CD8-positive, alpha-beta memory T cell (primary cell): ENCODE measurements around the gene EVL. TPM values are rescaled to one million over a fixed set of nuclear protein-coding genes. Genes with fewer than 3 reads are reported as not detected.

Source experiments
- CTCF ChIA-PET: fragments of 350-600 bp; sonication (Branson Sonifier 250); formaldehyde crosslinking; loops from one replicate; lab custom pipeline; 2021; ENCODE audit warnings: antibody characterized with exemption; lab: Charles Lee
- POLR2A ChIA-PET: fragments of 350-600 bp; sonication (Branson Sonifier 250); formaldehyde crosslinking; loops from one replicate; lab custom pipeline; 2021; ENCODE audit warnings: antibody characterized with exemption; lab: Charles Lee
- DNase-seq, 5 donors: peaks; one replicate each; pipeline versions ENCODE4 v3.0.0 to v3.0.0-alpha.2; 2020 to 2022; ENCODE audit warnings: mixed read lengths in 1 of 5
- H3K27ac ChIP-seq: one replicate; pipeline ENCODE4 v1.7.0; 2013; ENCODE audit warnings: low read depth, mild to moderate bottlenecking, low read length, moderate library complexity
- H3K27me3 ChIP-seq: 2 replicates; pipeline ENCODE4 v1.7.0; 2013; ENCODE audit warnings: low read length, mild to moderate bottlenecking; ENCODE audit not compliant: insufficient read depth, poor library complexity, severe bottlenecking
- H3K36me3 ChIP-seq: 2 replicates; pipeline ENCODE4 v1.7.0; 2013; ENCODE audit warnings: mild to moderate bottlenecking, low read length, moderate library complexity; ENCODE audit not compliant: insufficient read depth
- H3K4me1 ChIP-seq: 2 replicates; pipeline ENCODE4 v1.7.0; 2013; ENCODE audit warnings: mild to moderate bottlenecking, low read length, moderate library complexity; ENCODE audit not compliant: insufficient read depth
- H3K4me3 ChIP-seq: 2 replicates; pipeline ENCODE4 v1.7.0; 2013; ENCODE audit warnings: mild to moderate bottlenecking, low read length
- H3K9me3 ChIP-seq: 2 replicates; pipeline ENCODE4 v1.7.0; 2013; ENCODE audit warnings: mild to moderate bottlenecking, low read length
- H3K27ac Mint-ChIP-seq, 8 donors: one replicate each; pipeline ENCODE4 v1.8.0; 2020 to 2021; ENCODE audit warnings: mixed read lengths in 8 of 8, mild to moderate bottlenecking in 6 of 8, inconsistent platforms in 3 of 8, moderate library complexity in 3 of 8
- H3K27me3 Mint-ChIP-seq, 2 donors: one replicate each; pipeline ENCODE4 v1.8.0; 2020 to 2021; ENCODE audit warnings: mixed read lengths in 2 of 2, mild to moderate bottlenecking in 1 of 2, moderate library complexity in 1 of 2
- H3K36me3 Mint-ChIP-seq, 3 donors: one replicate each; pipeline ENCODE4 v1.8.0; 2020 to 2021; ENCODE audit warnings: mixed read lengths in 3 of 3, inconsistent platforms in 1 of 3, mild to moderate bottlenecking in 1 of 3
- H3K4me1 Mint-ChIP-seq, 3 donors: one replicate each; pipeline ENCODE4 v1.8.0; 2020 to 2021; ENCODE audit warnings: mixed read lengths in 3 of 3, inconsistent platforms in 1 of 3, mild to moderate bottlenecking in 1 of 3
- H3K4me3 Mint-ChIP-seq, 7 donors: one replicate each; pipeline ENCODE4 v1.8.0; 2020 to 2021; ENCODE audit warnings: mixed read lengths in 7 of 7, mild to moderate bottlenecking in 6 of 7, moderate library complexity in 4 of 7, inconsistent platforms in 2 of 7
- H3K9me3 Mint-ChIP-seq, 5 donors: one replicate each; pipeline ENCODE4 v1.8.0; 2020 to 2022; ENCODE audit warnings: mixed read lengths in 5 of 5, mild to moderate bottlenecking in 3 of 5, moderate library complexity in 2 of 5, inconsistent platforms in 1 of 5
- polyA plus RNA-seq: library from polyadenylated mRNA; unstranded; fragments of 300-500 nt; fragmentation: Illumina TruSeq; gene quantifications from one replicate; pipeline ENCODE4 v1.2.3, GENCODE V29; 2021
- total RNA-seq, 2 experiments: library from RNA; stranded (reverse); gene quantifications; one replicate each; pipeline ENCODE4 v1.2.3, GENCODE V29; 2021

EVL gene
- total and polyA plus RNA-seq, 3 experiments from 2014 or later: 129 to 228 (median 218) TPM

DNA sequence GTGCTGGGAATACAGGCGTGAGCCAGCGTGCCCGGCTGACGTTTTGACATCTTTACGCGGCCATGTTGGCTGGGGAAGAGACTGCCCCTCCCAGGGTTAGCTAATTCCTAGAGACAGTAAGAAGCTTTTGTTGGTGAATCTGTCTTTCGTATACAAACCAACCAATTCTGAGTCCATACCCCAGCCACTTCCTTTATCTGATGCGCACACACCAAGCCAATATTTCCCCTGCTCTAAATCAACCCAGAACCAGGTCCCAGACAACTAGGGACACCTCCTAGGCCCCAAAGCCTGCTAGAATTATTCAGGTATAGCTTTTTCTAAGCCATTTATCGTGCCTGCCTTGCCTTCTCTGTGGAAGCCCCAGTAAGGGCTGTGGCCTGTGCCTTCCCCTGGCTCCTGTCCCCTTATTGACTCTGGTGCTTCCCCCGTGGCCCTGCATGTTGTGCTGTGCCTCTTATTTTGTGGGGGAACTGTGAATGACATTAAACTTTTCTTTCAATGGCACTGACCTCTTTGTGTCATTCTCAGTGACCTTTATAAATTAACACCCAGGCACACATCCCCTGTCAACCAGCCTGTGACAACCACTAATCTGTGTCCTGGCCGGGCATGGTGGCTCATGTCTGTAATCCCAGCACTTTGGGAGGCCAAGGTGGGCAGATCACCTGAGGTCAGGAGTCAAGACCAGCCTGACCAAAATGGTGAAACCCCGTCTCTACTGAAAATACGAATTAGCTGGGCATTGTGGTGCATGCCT, 10.7 kb upstream of the EVL start:
- POLR2A ChIA-PET: no interaction called here
- no peaks in the 10 kb centered on the region for H3K9me3 Mint-ChIP-seq
- Histone ChIP-seq H3K36me3 (no peaks in the 10 kb centered on the region), H3K27ac (no peak overlapping the region), H3K27me3 (no peaks in the 10 kb centered on the region), H3K4me3 (no peak overlapping the region), H3K4me1 (peaks cover 26% of the 10 kb centered on the region), H3K9me3 (no peaks in the 10 kb centered on the region)
- CTCF ChIA-PET: interaction anchor here (0.6 to 49.6 kb wide), 3 partner anchors 40 to 881 kb away, joined by 3 to 1568 read pairs (median 4); partner anchors contain the start of gene EVL
- peak overlapping the region in 3 of 8 donors; percentile 53 to 77 (median 64) for H3K27ac Mint-ChIP-seq
- H3K27me3 Mint-ChIP-seq: no peaks in the 10 kb centered on the region
- no peak for DNase-seq
- no peak overlapping the region for H3K4me3 Mint-ChIP-seq
- H3K4me1 Mint-ChIP-seq: peaks cover 30 to 33% (median 32%) of the 10 kb centered on the region in 3 donors
- H3K36me3 Mint-ChIP-seq: no peaks in the 10 kb centered on the region

- H3K4me1 ChIP-seq: peaks cover 45% of the 10 kb centered on the region
- no peaks in the 10 kb centered on the region for H3K9me3 ChIP-seq
- Mint-ChIP-seq H3K9me3 (no peaks in the 10 kb centered on the region), H3K27ac (peak overlapping the region in 3 of 8 donors; percentile 15 to 92 (median 90)), H3K4me3 (no peak overlapping the region), H3K4me1 (peaks cover 40 to 47% (median 44%) of the 10 kb centered on the region in 3 donors), H3K27me3 (no peaks in the 10 kb centered on the region), H3K36me3 (no peaks in the 10 kb centered on the region)
- DNase-seq: no peak
- no peaks in the 10 kb centered on the region for H3K27me3 ChIP-seq
- no peak overlapping the region for H3K27ac ChIP-seq
- H3K36me3 ChIP-seq: no peaks in the 10 kb centered on the region
- CTCF ChIA-PET: interaction anchor here (0.7 to 49.6 kb wide), 7 partner anchors 12 to 167 kb away, joined by 3 to 1568 read pairs (median 3); partner anchors contain the start of gene EVL
- no peak overlapping the region for H3K4me3 ChIP-seq
- POLR2A ChIA-PET: no interaction called here
Observed at GRCh38 chr14:100056431-100056830, 8.8 kb upstream of the EVL start.

GRCh38 chr14:100056964-100057795, 8.0 kb upstream of the EVL start:
- Mint-ChIP-seq H3K4me3 (peak overlapping the region in 4 of 7 donors; percentile 15 to 62 (median 43)), H3K36me3 (no peaks in the 10 kb centered on the region), H3K27ac (peak overlapping the region; percentile 64 to 92 (median 88)), H3K4me1 (peaks cover 47 to 55% (median 51%) of the 10 kb centered on the region in 3 donors), H3K9me3 (no peaks in the 10 kb centered on the region), H3K27me3 (no peaks in the 10 kb centered on the region)
- Histone ChIP-seq H3K4me3 (no peak overlapping the region), H3K27me3 (no peaks in the 10 kb centered on the region), H3K9me3 (no peaks in the 10 kb centered on the region), H3K4me1 (peaks cover 52% of the 10 kb centered on the region), H3K27ac (no peak overlapping the region), H3K36me3 (no peaks in the 10 kb centered on the region)
- POLR2A ChIA-PET: interaction anchor here (1.6 kb wide), 1 partner anchor 12 kb away, joined by 4 read pairs; no protein-coding TSS in a partner anchor
- DNase-seq: peak in 3 of 5 donors; percentile 54 to 68 (median 57)
- CTCF ChIA-PET: interaction anchor here (0.7 to 49.6 kb wide), 7 partner anchors 13 to 166 kb away, joined by 3 to 1568 read pairs (median 3); partner anchors contain the start of gene EVL

DNA sequence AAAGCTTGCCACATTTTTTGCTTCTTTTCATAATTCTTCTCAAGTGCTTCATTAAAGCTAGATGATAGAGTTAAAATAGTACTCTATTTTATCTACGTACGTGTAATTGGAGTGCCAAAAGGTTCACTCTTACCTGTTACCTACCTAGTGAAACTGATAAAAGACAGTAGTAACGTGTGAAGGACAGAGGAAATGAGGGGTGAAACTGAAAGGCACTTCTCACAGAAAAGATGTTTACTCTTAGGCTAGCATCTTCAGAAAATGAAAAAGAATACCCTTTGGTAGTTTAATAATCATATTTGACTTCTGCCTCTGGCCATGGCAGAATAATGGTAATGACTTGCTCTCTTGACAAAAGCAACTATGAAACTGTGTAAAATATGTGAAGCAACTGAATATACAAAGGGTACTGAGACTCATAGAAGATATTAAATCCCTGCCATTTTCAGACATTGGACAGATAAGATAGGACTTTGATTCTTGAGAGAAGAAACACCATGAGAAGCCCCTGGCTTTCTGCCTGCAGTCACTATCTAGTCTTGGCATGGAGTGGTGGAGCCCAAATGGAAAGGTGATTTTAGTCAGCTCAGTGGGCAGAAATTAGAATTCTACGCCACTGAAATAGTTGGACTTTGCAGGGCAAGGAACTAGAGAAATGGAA, 6.3 kb upstream of the EVL start:
- H3K27me3 Mint-ChIP-seq: no peaks in the 10 kb centered on the region
- ChIA-PET CTCF (interaction anchor here (2.0 to 49.6 kb wide), 2 partner anchors 35 to 134 kb away, joined by 4 to 1568 read pairs; partner anchors contain the start of gene EVL), POLR2A (interaction anchor here (1.3 to 1.6 kb wide), 2 partner anchors 10 to 20 kb away, joined by 4 to 6 read pairs; no protein-coding TSS in a partner anchor)
- H3K4me1 ChIP-seq: peaks cover 70% of the 10 kb centered on the region
- H3K9me3 ChIP-seq: no peaks in the 10 kb centered on the region
- peak overlapping the region; percentile 85 to 97 (median 90) for H3K27ac Mint-ChIP-seq
- no peak overlapping the region for H3K27ac ChIP-seq
- H3K4me1 Mint-ChIP-seq: peaks cover 64 to 72% (median 69%) of the 10 kb centered on the region in 3 donors
- peak in 1 of 5 donors; percentile 22 for DNase-seq
- H3K4me3 ChIP-seq: peak overlapping the region; percentile 17
- no peaks in the 10 kb centered on the region for H3K36me3 Mint-ChIP-seq
- H3K9me3 Mint-ChIP-seq: no peaks in the 10 kb centered on the region
- no peaks in the 10 kb centered on the region for H3K36me3 ChIP-seq
- peak overlapping the region; percentile 46 to 68 (median 62) for H3K4me3 Mint-ChIP-seq
- no peaks in the 10 kb centered on the region for H3K27me3 ChIP-seq

GRCh38 chr14:100059438-100059781, 5.8 kb upstream of the EVL start:
- Histone ChIP-seq H3K4me3 (no peak overlapping the region), H3K36me3 (no peaks in the 10 kb centered on the region), H3K9me3 (no peaks in the 10 kb centered on the region), H3K4me1 (peaks cover 75% of the 10 kb centered on the region), H3K27ac (no peak overlapping the region), H3K27me3 (no peaks in the 10 kb centered on the region)
- POLR2A ChIA-PET: interaction anchor here (1.3 kb wide), 1 partner anchor 20 kb away, joined by 6 read pairs; no protein-coding TSS in a partner anchor
- no peak for DNase-seq
- Mint-ChIP-seq H3K4me3 (peak overlapping the region; percentile 46 to 68 (median 62)), H3K9me3 (no peaks in the 10 kb centered on the region), H3K4me1 (peaks cover 69 to 77% (median 74%) of the 10 kb centered on the region in 3 donors), H3K27ac (peak overlapping the region; percentile 85 to 97 (median 90)), H3K27me3 (no peaks in the 10 kb centered on the region), H3K36me3 (no peaks in the 10 kb centered on the region)
- CTCF ChIA-PET: interaction anchor here (2.0 to 49.6 kb wide), 2 partner anchors 35 to 134 kb away, joined by 4 to 1568 read pairs; partner anchors contain the start of gene EVL

DNA sequence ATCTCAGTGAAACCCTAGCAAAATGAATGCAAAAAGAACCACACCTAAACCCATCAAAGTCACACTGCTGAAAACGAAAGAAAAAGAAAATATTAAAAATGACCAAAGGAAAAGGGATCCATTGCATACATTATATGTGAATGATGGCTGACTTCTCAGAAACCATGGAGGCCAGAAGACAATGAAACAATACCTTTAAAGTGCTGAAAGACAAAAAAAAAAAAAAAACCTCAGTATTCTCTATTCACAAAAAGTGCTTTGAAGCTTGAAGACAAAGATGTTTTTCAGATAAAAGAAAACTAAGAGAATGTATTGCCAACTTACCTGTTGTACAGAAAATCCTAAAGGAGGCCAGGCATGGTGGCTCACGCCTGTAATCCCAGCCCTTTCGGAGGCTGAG, 4.5 kb upstream of the EVL start:
- Mint-ChIP-seq H3K27ac (peak overlapping the region; percentile 57 to 95 (median 82)), H3K4me3 (peak overlapping the region; percentile 36 to 70 (median 61)), H3K36me3 (peaks cover 0 to 6% (median 0%) of the 10 kb centered on the region in 3 donors), H3K4me1 (peaks cover 78 to 87% (median 83%) of the 10 kb centered on the region in 3 donors), H3K9me3 (no peaks in the 10 kb centered on the region), H3K27me3 (peaks cover 0 to 1% of the 10 kb centered on the region in 2 donors)
- H3K4me3 ChIP-seq: peak overlapping the region; percentile 9
- DNase-seq: no peak
- H3K36me3 ChIP-seq: no peaks in the 10 kb centered on the region
- peaks cover 81% of the 10 kb centered on the region for H3K4me1 ChIP-seq
- POLR2A ChIA-PET: interaction anchor here (2.6 to 12.8 kb wide), 2 partner anchors 11 to 19 kb away, joined by 11 to 274 read pairs; no protein-coding TSS in a partner anchor
- CTCF ChIA-PET: interaction anchor here (2.1 to 49.6 kb wide), 2 partner anchors 33 to 132 kb away, joined by 14 to 1568 read pairs; partner anchors contain the start of gene EVL
- no peaks in the 10 kb centered on the region for H3K27me3 ChIP-seq
- H3K27ac ChIP-seq: no peak overlapping the region
- H3K9me3 ChIP-seq: no peaks in the 10 kb centered on the region

- Mint-ChIP-seq H3K4me1 (peaks cover 72 to 81% (median 77%) of the 10 kb centered on the region in 3 donors), H3K36me3 (peaks cover 0 to 24% (median 3%) of the 10 kb centered on the region in 3 donors), H3K9me3 (no peaks in the 10 kb centered on the region), H3K27ac (peak overlapping the region; percentile 92 to 100 (median 99)), H3K27me3 (peaks cover 0 to 1% of the 10 kb centered on the region in 2 donors), H3K4me3 (peak overlapping the region; percentile 79 to 100 (median 89))
- DNase-seq: peak in 1 of 5 donors; percentile 50
- no peak overlapping the region for H3K27ac ChIP-seq
- ChIA-PET POLR2A (interaction anchor here (0.8 to 12.8 kb wide), 3 partner anchors 9 to 37 kb away, joined by 4 to 274 read pairs (median 11); no protein-coding TSS in a partner anchor), CTCF (interaction anchor here (0.7 to 49.6 kb wide), 3 partner anchors 12 to 130 kb away, joined by 3 to 1568 read pairs (median 14); partner anchors contain the start of gene EVL)
- H3K36me3 ChIP-seq: no peaks in the 10 kb centered on the region
- H3K9me3 ChIP-seq: no peaks in the 10 kb centered on the region
- H3K4me1 ChIP-seq: peaks cover 75% of the 10 kb centered on the region
- H3K27me3 ChIP-seq: no peaks in the 10 kb centered on the region
- H3K4me3 ChIP-seq: peak overlapping the region; percentile 41
Observed at GRCh38 chr14:100062590-100062989, 2.6 kb upstream of the EVL start.
